Stimulated activated CD4-positive, alpha-beta T cell treated with anti-CD3 and anti-CD28 coated beads, Interleukin-12 subunit alpha, Interleukin-12 subunit beta, amount 100 ng/mL, for 24 hours (primary cell): ENCODE measurements around the gene CCL4L2.
"Not testable (repeated sequence)": the region's sequence is repeated elsewhere in the genome, so short reads cannot be mapped to it uniquely, and the experiment has no call there.

Source experiments
- DNase-seq, 2 experiments: peaks; one replicate each; pipeline ENCODE4 v3.0.0-alpha.2; 2020; ENCODE audit warnings: low read depth in 2 of 2

CCL4L2 gene

GRCh38 chr17:36220737-36221580, 10.1 kb downstream of the CCL4L2 start:
- DNase-seq = not testable (repeated sequence)

GRCh38 chr17:36221581-36222100, 10.8 kb downstream of the CCL4L2 start:
- DNase-seq = not testable (repeated sequence)

GRCh38 chr17:36222967-36223366, 12.1 kb downstream of the CCL4L2 start:
- DNase-seq = not testable (repeated sequence)

GRCh38 chr17:36229644-36230043, 18.8 kb downstream of the CCL4L2 start:
- DNase-seq = not testable (repeated sequence)

- DNase-seq = not testable (repeated sequence)
Observed at GRCh38 chr17:36242046-36242445, 31.2 kb downstream of the CCL4L2 start.
